Fibroblast of skin of right quadriceps (primary cell): ENCODE data around the gene NCR1.
"Not testable (repeated sequence)": the region's sequence is repeated elsewhere in the genome, so short reads cannot be mapped to it uniquely, and the experiment has no call there.

Experiments
- DNase-seq: peaks from one replicate; pipeline ENCODE4 v3.0.0-alpha.2; 2013

The NCR1 gene, protein sequence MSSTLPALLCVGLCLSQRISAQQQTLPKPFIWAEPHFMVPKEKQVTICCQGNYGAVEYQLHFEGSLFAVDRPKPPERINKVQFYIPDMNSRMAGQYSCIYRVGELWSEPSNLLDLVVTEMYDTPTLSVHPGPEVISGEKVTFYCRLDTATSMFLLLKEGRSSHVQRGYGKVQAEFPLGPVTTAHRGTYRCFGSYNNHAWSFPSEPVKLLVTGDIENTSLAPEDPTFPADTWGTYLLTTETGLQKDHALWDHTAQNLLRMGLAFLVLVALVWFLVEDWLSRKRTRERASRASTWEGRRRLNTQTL

DNA sequence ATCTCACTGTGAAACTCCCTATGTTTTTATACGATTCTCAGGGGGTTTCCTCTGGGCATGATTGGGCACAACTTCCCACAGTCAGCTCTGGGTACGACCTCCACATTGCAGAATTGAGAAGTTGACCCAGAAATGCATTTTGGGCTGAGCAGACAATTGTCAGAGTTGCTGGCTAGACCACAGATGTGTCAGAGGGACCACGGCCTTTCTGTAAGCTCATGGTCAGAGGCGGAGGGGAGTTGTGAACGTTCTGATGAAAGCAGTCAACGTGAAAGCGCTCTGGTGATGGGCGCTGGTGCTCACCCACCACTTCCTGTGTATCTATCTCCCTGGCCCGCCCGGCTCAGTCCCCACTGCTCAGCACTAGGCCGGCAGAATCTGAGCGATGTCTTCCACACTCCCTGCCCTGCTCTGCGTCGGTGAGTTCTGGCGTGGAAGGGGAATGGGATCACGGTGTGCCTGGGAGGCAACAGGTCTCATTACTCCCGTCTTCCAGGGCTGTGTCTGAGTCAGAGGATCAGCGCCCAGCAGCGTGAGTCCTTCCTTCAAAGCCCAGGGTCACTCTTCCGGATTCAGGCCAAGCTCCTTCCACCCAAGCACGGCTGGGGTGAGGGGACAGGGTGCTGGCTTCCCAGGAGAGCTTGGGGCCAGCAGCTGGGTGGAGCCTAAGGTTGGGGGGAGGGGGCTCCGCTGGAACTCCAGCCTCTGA is at the start of gene NCR1:
Gene NCR1, plus strand, starts transcription at position 346 of the 709 bp plus-strand sequence. Its CDS starts 40 bp downstream, at position 386.
- DNase-seq, result no peak

GRCh38 chr19:54858476-54858875 is 47.5 kb upstream of the NCR1 start:
- DNase-seq, result not testable (repeated sequence)

GRCh38 chr19:54859421-54859820 is 46.5 kb upstream of the NCR1 start:
- DNase-seq, result not testable (repeated sequence)

- not testable (repeated sequence) for DNase-seq
Measured at GRCh38 chr19:54863459-54863858, 42.5 kb upstream of the NCR1 start.

GRCh38 chr19:54871696-54872095 is 34.3 kb upstream of the NCR1 start:
- DNase-seq, result no peak

DNA sequence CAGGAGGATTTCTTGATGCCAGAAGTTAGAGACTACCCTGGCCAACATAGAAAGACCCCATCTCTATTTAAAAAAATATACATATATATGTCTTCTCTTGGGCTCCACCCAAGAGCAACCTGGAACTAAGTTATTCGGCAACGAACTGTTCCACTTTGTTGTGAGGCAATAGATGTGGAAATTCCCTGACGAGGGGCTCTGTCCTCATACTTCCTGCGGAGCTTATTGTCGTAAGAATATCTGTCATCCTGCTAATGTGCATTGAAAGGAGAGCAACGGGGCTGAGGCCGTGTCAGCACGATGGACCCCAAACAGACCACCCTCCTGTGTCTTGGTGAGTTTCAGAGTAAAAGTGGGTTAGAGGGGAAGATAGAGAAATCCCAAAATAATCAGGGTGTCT is 32.0 kb upstream of the NCR1 start, which contains the start of gene FCAR:
Gene FCAR, plus strand, starts transcription at position 246 of the 400 bp plus-strand sequence. Its CDS starts 55 bp downstream, at position 301.
- DNase-seq, result no peak

GRCh38 chr19:54875506-54875905 is 30.4 kb upstream of the NCR1 start:
- DNase-seq, result no peak

GRCh38 chr19:54877471-54877870 is 28.5 kb upstream of the NCR1 start:
- no peak for DNase-seq

GRCh38 chr19:54881884-54882283 is 24.1 kb upstream of the NCR1 start:
- DNase-seq, result no peak

GRCh38 chr19:54882758-54883157 is 23.2 kb upstream of the NCR1 start:
- no peak for DNase-seq

DNA sequence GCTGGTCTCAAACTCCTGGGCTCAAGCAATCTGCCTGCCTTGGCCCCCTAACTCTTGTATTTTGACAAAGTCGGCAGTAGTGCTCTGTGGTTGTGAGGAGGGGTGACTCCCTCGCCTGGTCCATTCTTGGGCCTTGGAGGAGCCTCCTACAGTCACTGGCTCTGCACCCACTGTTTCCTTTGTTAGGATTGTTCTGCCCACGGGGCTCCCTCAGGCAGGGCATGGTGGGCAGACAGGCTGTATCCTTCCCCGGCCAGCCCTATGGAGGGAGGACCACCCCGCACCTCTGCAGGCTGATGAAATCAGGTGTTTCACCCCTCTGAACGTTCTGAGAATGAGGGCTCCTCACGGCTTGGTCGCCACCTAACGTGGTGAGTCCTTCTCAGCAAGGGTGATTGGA is 22.7 kb upstream of the NCR1 start:
- DNase-seq, result no peak

DNA sequence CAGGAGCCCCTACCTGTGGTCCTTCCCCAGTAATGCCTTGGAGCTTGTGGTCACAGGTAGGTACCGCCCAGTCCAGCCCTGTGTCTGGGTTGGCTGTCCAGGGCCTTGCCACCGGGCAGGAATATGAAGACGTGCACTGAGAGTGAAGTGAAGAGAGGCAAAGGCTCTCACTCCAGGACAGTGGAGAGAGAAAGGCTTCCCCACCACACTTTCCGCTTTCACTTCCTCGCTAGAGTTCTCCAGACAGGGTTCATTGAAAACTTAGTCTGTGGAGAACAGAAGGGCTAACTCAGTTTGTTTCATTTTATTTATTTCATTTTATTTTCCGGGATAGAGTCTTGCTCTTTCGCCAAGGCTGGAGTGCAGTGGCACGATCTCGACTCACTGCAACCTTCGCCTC is 17.7 kb upstream of the NCR1 start:
- no peak for DNase-seq

DNA sequence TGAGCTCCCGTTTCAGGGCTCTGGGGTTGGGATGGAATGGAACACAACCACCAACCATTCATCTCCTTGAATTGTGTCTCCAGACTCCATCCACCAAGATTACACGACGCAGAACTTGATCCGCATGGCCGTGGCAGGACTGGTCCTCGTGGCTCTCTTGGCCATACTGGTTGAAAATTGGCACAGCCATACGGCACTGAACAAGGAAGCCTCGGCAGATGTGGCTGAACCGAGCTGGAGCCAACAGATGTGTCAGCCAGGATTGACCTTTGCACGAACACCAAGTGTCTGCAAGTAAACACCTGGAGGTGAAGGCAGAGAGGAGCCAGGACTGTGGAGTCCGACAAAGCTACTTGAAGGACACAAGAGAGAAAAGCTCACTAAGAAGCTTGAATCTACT is 16.4 kb upstream of the NCR1 start:
- no peak for DNase-seq

DNA sequence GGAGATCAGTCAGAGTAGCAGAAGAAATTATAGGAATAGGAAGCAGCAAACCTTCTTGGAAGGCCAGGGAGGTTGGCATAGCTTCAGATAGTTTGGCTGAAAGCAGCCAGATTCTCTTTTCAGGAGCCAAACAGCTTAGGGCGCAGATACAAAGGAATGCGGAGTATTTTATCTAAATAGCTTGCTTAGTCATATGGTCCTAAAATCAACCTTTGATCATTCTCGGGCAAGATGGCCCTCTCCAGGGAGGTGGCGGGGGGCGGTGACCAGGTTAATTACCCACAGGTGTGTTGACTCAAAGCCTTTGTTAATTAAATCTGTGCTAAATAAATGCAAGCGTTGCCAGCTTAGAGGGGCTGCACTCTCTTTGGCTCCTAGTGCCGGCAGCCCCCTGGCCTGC is 12.5 kb upstream of the NCR1 start:
- no peak for DNase-seq

- DNase-seq, result not testable (repeated sequence)
Measured at GRCh38 chr19:54894106-54894505, 11.8 kb upstream of the NCR1 start.

GRCh38 chr19:54896036-54896435 is 9.9 kb upstream of the NCR1 start:
- no peak for DNase-seq

DNA sequence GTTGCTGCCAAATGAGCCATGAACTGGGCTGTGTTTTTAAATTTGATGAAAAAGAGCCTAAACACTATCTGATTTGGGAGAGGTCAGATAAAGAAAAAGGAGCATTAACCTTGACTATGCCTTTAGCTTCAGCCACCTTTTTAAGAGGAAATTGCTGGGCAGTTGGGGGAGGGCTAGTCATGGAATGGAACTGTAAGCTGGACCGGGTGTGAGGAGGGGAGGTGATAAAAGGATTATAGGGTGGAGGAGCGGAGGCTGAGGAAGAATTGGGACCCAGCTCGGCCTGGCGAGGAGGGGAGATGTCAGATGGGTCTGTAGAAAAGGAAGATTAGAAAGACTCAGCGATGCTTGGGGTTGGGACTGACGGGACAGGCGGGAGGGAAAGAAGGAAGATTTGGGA is 7.3 kb upstream of the NCR1 start:
- DNase-seq, result not testable (repeated sequence)

DNA sequence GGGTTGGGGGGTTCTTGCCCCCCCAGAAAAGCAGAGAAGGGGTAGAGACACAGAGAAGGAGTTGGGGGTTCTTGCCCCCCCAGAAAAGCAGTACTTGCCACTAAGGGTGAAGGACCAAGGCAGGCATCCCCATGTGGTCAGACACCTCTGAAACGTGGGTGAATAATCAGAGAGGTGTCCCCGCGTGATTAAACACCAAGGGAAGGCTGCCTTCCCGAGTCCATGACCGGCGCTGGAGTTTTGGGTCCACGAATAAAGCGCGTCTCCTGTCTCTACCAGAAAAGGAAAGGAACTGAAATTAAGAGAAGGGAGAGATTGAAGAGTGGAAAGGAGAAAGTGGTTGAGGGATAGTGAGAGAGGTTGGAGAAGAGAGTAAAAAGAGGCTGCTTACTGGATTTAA is 6.3 kb upstream of the NCR1 start:
- DNase-seq, result not testable (repeated sequence)

GRCh38 chr19:54901153-54901552 is 4.8 kb upstream of the NCR1 start:
- not testable (repeated sequence) for DNase-seq

- no peak for DNase-seq
Measured at GRCh38 chr19:54902061-54902460, 3.9 kb upstream of the NCR1 start.

GRCh38 chr19:54903303-54903702 is 2.6 kb upstream of the NCR1 start:
- DNase-seq, result no peak

DNA sequence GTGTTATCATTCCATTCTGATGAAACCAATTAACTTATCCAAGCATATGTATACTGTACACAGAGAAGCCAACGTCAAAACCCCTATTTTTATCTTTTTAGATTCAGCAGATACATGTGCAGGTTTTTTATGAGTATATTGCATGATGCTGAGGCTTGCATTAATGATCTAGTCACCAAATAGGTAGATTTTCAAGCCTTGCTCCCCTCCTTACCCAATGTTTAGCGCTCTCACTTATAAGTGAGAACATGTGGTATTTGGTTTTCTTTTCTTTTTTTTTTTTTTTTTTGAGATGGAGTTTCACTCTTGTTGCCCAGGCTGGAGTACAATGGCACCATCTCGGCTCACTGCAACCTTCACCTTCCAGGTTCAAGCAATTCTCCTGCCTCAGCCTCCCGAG is 1.7 kb upstream of the NCR1 start:
- not testable (repeated sequence) for DNase-seq

GRCh38 chr19:54905421-54905802 is 536 bp upstream of the NCR1 start:
- no peak for DNase-seq

DNA sequence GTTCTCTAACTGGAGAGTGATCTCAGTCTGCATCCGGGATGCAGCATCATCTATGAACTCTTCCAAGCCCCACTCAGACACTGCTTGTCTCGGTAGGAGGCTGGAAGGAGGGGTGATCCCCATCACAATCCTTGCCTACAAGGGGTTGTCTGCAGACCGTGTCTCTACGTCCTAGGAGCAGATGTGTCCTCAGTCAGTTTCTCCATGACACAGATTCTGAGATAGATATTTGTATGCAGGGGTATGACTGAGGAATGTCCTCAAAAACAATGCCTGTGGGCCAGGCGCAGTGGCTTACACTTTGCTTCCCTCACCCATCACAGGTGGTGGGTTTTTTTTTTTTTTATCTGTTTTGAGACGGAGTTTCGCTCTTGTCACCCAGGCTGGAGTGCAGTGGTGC is 871 bp downstream of the NCR1 start:
- DNase-seq, result no peak
